Left lung (tissue), 10 donors: Measurements from ENCODE around the gene HIBADH. TPM values are rescaled to one million over a fixed set of nuclear protein-coding genes. Genes with fewer than 3 reads are reported as not detected.

ENCODE experiments used
- ATAC-seq: fragments of 200-7000 bp; cut with Tn5 transposase; one replicate; pipeline ENCODE4 v1.9.1; 2020; ENCODE audit warnings: moderate library complexity
- DNase-seq, 4 donors: peaks; one replicate each; pipeline ENCODE4 v3.0.0-alpha.2; 2013 to 2020
- H3K27ac ChIP-seq, 2 donors: fragments of 200-600 bp; sonication (generic) in 1 of 2; one replicate each; pipeline versions ENCODE4 v1.5.0 to v1.8.0; 2020 to 2021
- H3K27me3 ChIP-seq, 2 donors: fragments of 200-600 bp; sonication (generic) in 1 of 2; one replicate each; pipeline versions ENCODE4 v1.5.0 to v1.8.0; 2020 to 2021
- H3K36me3 ChIP-seq, 2 donors: fragments of 200-600 bp; sonication (generic) in 1 of 2; one replicate each; pipeline versions ENCODE4 v1.5.0 to v1.8.0; 2020 to 2021
- H3K4me1 ChIP-seq, 2 donors: fragments of 200-600 bp; one replicate each; pipeline ENCODE4 v1.8.0; 2021
- H3K4me3 ChIP-seq, 2 donors: fragments of 200-600 bp; sonication (generic) in 1 of 2; one replicate each; pipeline versions ENCODE4 v1.5.0 to v1.8.0; 2020 to 2021; ENCODE audit warnings: mild to moderate bottlenecking in 1 of 2
- H3K9me3 ChIP-seq, 2 donors: fragments of 200-600 bp; sonication (generic) in 1 of 2; one replicate each; pipeline versions ENCODE4 v1.5.0 to v1.8.0; 2020 to 2021
- CTCF ChIP-seq, 2 donors: fragments of 200-600 bp; sonication (generic) in 1 of 2; IDR thresholded peaks; one replicate each; pipeline versions ENCODE4 v1.5.0 to v1.8.0; 2021; ENCODE audit warnings: antibody characterized with exemption in 2 of 2
- intact Hi-C, 2 donors: fragments of 100-400 bp; cut with DNase I; formaldehyde crosslinking; loops; one replicate each; pipeline versions ENCODE4 v1.11.2 to v1.14.2; 2022
- polyA plus RNA-seq, 6 donors: library from polyadenylated mRNA; unstranded; fragments of 120-200 nt; gene quantifications; one replicate each; pipeline ENCODE4 v1.2.1, GENCODE V29; 2013; ENCODE audit not compliant: insufficient read length in 6 of 6
- total RNA-seq, 2 donors: library from RNA; stranded (reverse); fragmentation: NEBNext Ultra II Directional; extraction: Animal tissue kit (Norgen Biotek cat#: 25700); gene quantifications; one replicate each; pipeline ENCODE4 v1.2.1, GENCODE V29; 2021
- donor health status: DM: no; HTN: yes; CAD: no.
- donor health status: DM: no; HTN: no; CAD: no.

HIBADH gene
- total and polyA plus RNA-seq, 8 donors = 20.8 to 63.3 (median 49.4) TPM

- intact Hi-C loops = no loop called here
- Histone ChIP-seq H3K4me3 (no peak overlapping the region), H3K4me1 (no peaks in the 10 kb centered on the region), H3K27ac (no peak overlapping the region), H3K36me3 (peaks cover 0 to 21% of the 10 kb centered on the region in 2 donors), H3K9me3 (no peaks in the 10 kb centered on the region), H3K27me3 (no peaks in the 10 kb centered on the region)
- DNase-seq (peak in 2 of 4 donors; percentile 59 to 60), ATAC-seq (no peak)
- TF ChIP-seq CTCF (IDR thresholded peaks at IDR 0.05) = no peak
Measured at GRCh38 chr7:27523321-27523720, 139.4 kb downstream of the HIBADH start.

GRCh38 chr7:27522566-27522965 lies 140.1 kb downstream of the HIBADH start:
- no peaks in the 10 kb centered on the region for H3K9me3 ChIP-seq
- H3K4me1 ChIP-seq = no peaks in the 10 kb centered on the region
- H3K27ac ChIP-seq = no peak overlapping the region
- peaks cover 0 to 21% of the 10 kb centered on the region in 2 donors for H3K36me3 ChIP-seq
- H3K27me3 ChIP-seq = no peaks in the 10 kb centered on the region
- no peak for TF ChIP-seq CTCF (IDR thresholded peaks at IDR 0.05)
- intact Hi-C loops = no loop called here
- ATAC-seq (no peak), DNase-seq (no peak)
- H3K4me3 ChIP-seq = no peak overlapping the region

- no peak for TF ChIP-seq CTCF (IDR thresholded peaks at IDR 0.05)
- ATAC-seq (peak; percentile 44), DNase-seq (peak in 3 of 4 donors; percentile 44 to 91 (median 88))
- intact Hi-C loops = no loop called here
- Histone ChIP-seq H3K4me3 (no peak overlapping the region), H3K27ac (no peak overlapping the region), H3K36me3 (peaks cover 0 to 18% of the 10 kb centered on the region in 2 donors), H3K4me1 (no peaks in the 10 kb centered on the region), H3K27me3 (no peaks in the 10 kb centered on the region), H3K9me3 (no peaks in the 10 kb centered on the region)
Measured at GRCh38 chr7:27520815-27521790, 141.6 kb downstream of the HIBADH start.

- TF ChIP-seq CTCF (IDR thresholded peaks at IDR 0.05) = no peak
- DNase-seq (no peak), ATAC-seq (no peak)
- Histone ChIP-seq H3K27me3 (no peaks in the 10 kb centered on the region), H3K27ac (no peak overlapping the region), H3K9me3 (no peaks in the 10 kb centered on the region), H3K36me3 (peaks cover 0 to 8% of the 10 kb centered on the region in 2 donors), H3K4me1 (no peaks in the 10 kb centered on the region), H3K4me3 (no peak overlapping the region)
- intact Hi-C loops = no loop called here
Measured at GRCh38 chr7:27519793-27520469, 142.8 kb downstream of the HIBADH start.
